Panc1 (cell line): ENCODE results near the gene DOK7. TPM values are rescaled to one million over a fixed set of nuclear protein-coding genes. Genes with fewer than 3 reads are reported as not detected.

Source experiments
- ATAC-seq: fragments of 200-7000 bp; cut with Tn5 transposase; 2 replicates; pipeline ENCODE4 v1.9.1; 2020; ENCODE audit warnings: mild to moderate bottlenecking, moderate library complexity
- BruUV-seq: library from RNA; stranded (reverse); fragments of 400-500 nt; replicated peaks from 2 replicates; lab custom pipeline; 2021; lab: Mats Ljungman, UMichigan
- CTCF ChIA-PET: fragments of 300-600 bp; sonication (Branson Sonifier 250); formaldehyde crosslinking; loops from one replicate; lab custom pipeline; 2022; ENCODE audit warnings: antibody characterized with exemption; lab: Charles Lee
- POLR2A ChIA-PET: fragments of 300-600 bp; sonication (Branson Sonifier 250); formaldehyde crosslinking; loops from one replicate; lab custom pipeline; 2022; ENCODE audit warnings: antibody characterized with exemption; lab: Charles Lee
- DNase-seq: peaks from one replicate; pipeline ENCODE4 v3.0.0-alpha.2; 2010; ENCODE audit warnings: low read depth, low spot score
- H3K27ac ChIP-seq: 2 replicates; pipeline ENCODE4 v1.5.1; 2011; ENCODE audit warnings: mild to moderate bottlenecking, low read length, inconsistent platforms
- H3K27me3 ChIP-seq: fragments of 200-500 bp; sonication (Bioruptor generic); 2 replicates; pipeline ENCODE4 v1.6.0; 2014; ENCODE audit warnings: low read length, inconsistent platforms; ENCODE audit not compliant: control insufficient read depth, insufficient read depth
- H3K36me3 ChIP-seq: fragments of 200-500 bp; sonication (Bioruptor generic); 2 replicates; pipeline ENCODE4 v1.5.1; 2014; ENCODE audit warnings: inconsistent platforms, mild to moderate bottlenecking, low read length, moderate library complexity; ENCODE audit not compliant: control insufficient read depth, insufficient read depth
- H3K4me1 ChIP-seq: 2 replicates; pipeline ENCODE4 v1.5.1; 2011; ENCODE audit warnings: inconsistent platforms, mild to moderate bottlenecking, low read length, moderate library complexity; ENCODE audit not compliant: control insufficient read depth, insufficient read depth
- H3K4me3 ChIP-seq, 2 experiments: 2 replicates each; pipeline ENCODE4 v1.5.1; 2011 to 2012; ENCODE audit warnings: low read depth in 2 of 2, low read length in 2 of 2, mild to moderate bottlenecking in 2 of 2, inconsistent platforms in 1 of 2, moderate library complexity in 1 of 2
- H3K9me3 ChIP-seq: fragments of 200-500 bp; sonication (Bioruptor generic); 2 replicates; pipeline ENCODE4 v1.5.1; 2014; ENCODE audit warnings: low read depth, mild to moderate bottlenecking, inconsistent platforms, low read length, moderate library complexity; ENCODE audit not compliant: control insufficient read depth, insufficient read depth
- CTCF ChIP-seq: fragments of 450-650 bp; IDR thresholded peaks from 2 replicates; pipeline ENCODE4 v1.5.1; 2017; ENCODE audit warnings: mild to moderate bottlenecking
- POLR2AphosphoS5 ChIP-seq: IDR thresholded peaks from 2 replicates; pipeline ENCODE4 v1.6.1; 2012; ENCODE audit warnings: mild to moderate bottlenecking, low read depth, low read length, moderate library complexity
- REST ChIP-seq, 2 experiments: IDR thresholded peaks; 2 replicates each; pipeline ENCODE4 v1.6.1; 2011 to 2012; ENCODE audit warnings: low read depth in 2 of 2, control low read depth in 1 of 2, low read length in 1 of 2, mild to moderate bottlenecking in 1 of 2, moderate library complexity in 1 of 2; ENCODE audit not compliant: insufficient read depth in 1 of 2
- SIN3A ChIP-seq: IDR thresholded peaks from 2 replicates; pipeline ENCODE4 v1.6.1; 2012; ENCODE audit warnings: low read depth, mild to moderate bottlenecking, low read length, moderate library complexity, borderline replicate concordance; ENCODE audit not compliant: insufficient read depth
- TCF7L2 ChIP-seq: IDR thresholded peaks from 2 replicates; pipeline ENCODE4 v1.6.1; 2011; ENCODE audit warnings: mild to moderate bottlenecking, low read depth, low read length, inconsistent platforms
- in situ Hi-C: cut with HindIII; loops from 2 replicates; pipeline ENCODE4 v1.10.0; 2016; ENCODE audit warnings: low sequenced_read_pairs, low pct_unique_long_range_greater_than_20kb
- intact Hi-C: fragments of 100-400 bp; cut with micrococcal nuclease; formaldehyde crosslinking; loops from one replicate; pipeline ENCODE4 v1.10.0; 2022; ENCODE audit not compliant: unreplicated experiment
- total RNA-seq: library from RNA; stranded (reverse); gene quantifications from one replicate; pipeline ENCODE4 v1.2.1, GENCODE V29; 2021; ENCODE audit not compliant: unreplicated experiment

The DOK7 gene
- total RNA-seq, 1 experiment from 2014 or later, result 2.4 TPM

GRCh38 chr4:3522651-3523050 is 59.5 kb downstream of the DOK7 start:
- CTCF ChIA-PET, result no interaction called here
- Histone ChIP-seq H3K4me3 (no peak overlapping the region), H3K27me3 (no peaks in the 10 kb centered on the region), H3K36me3 (no peaks in the 10 kb centered on the region), H3K9me3 (no peaks in the 10 kb centered on the region), H3K4me1 (no peaks in the 10 kb centered on the region), H3K27ac (no peak overlapping the region)
- in situ Hi-C loops (no loop called here), intact Hi-C loops (no loop called here)
- POLR2A ChIA-PET, result no interaction called here
- no TSS peak for BruUV-seq
- TF ChIP-seq TCF7L2 (no peak), REST (IDR thresholded peaks at IDR 0.05; ENCODE audit: insufficient read depth in 1 of 2, low read depth in 2 of 2, low read length in 1 of 2) (no peak), POLR2AphosphoS5 (no peak), CTCF (no peak), SIN3A (no peak)
- no peak for ATAC-seq
- no peak for DNase-seq

GRCh38 chr4:3523146-3523627 is 60.1 kb downstream of the DOK7 start:
- H3K4me3 ChIP-seq, result no peak overlapping the region
- no peaks in the 10 kb centered on the region for H3K9me3 ChIP-seq
- BruUV-seq, result no TSS peak
- H3K36me3 ChIP-seq, result no peaks in the 10 kb centered on the region
- in situ Hi-C loops (no loop called here), intact Hi-C loops (no loop called here)
- no peaks in the 10 kb centered on the region for H3K4me1 ChIP-seq
- POLR2A ChIA-PET, result no interaction called here
- DNase-seq (no peak), ATAC-seq (no peak)
- CTCF ChIA-PET, result no interaction called here
- H3K27me3 ChIP-seq, result no peaks in the 10 kb centered on the region
- TF ChIP-seq SIN3A (no peak), REST (IDR thresholded peaks at IDR 0.05; ENCODE audit: insufficient read depth in 1 of 2, low read depth in 2 of 2, low read length in 1 of 2) (no peak), POLR2AphosphoS5 (no peak), TCF7L2 (no peak), CTCF (no peak)
- no peak overlapping the region for H3K27ac ChIP-seq
